ENCODE measurements around the gene NAGK.

NAGK gene

DNA sequence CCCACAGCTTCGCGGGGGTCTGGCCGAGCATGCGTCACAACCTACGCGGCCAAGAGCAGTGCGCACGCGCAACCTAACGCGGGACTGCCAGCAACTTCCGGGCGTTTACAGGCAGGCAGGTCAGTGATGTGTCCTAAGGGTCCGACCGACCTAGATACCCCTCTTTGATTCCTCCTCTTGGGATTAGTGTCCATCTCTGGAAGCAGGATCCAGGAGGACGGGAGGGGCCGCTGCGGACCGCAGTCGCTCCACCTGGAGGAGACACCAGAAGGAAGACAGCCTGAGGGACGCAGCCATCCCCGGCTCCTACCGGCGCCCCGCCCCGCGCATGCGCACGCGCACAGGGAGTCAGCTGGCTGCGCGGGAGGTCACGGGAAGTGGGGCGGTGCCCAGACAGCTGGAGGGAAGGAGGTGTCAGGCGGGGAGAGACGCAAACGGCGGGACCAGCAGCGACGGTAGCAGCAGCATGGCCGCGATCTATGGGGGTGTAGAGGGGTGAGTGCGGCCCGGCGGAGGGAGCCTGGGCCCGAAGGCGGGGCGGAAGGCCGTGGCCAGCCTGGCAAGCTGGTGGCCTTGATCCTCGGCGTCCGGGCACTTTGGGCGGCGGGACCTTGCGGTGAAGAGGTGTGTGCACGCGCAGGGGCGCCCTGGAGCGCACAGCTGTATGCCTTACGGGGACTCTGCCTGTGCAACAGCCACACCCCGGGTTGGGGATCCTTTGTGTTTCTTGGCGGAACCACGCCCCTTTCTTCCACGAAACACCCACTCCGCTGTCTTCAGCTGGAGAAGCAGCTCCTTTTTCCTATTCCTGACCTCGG, at the start of gene NAGK (continued):
- peak; percentile 71 for TF ChIP-seq ZNF629 (tag by site-specific recombination; IDR thresholded peaks at IDR 0.05)
- TF ChIP-seq, protein P1, sequence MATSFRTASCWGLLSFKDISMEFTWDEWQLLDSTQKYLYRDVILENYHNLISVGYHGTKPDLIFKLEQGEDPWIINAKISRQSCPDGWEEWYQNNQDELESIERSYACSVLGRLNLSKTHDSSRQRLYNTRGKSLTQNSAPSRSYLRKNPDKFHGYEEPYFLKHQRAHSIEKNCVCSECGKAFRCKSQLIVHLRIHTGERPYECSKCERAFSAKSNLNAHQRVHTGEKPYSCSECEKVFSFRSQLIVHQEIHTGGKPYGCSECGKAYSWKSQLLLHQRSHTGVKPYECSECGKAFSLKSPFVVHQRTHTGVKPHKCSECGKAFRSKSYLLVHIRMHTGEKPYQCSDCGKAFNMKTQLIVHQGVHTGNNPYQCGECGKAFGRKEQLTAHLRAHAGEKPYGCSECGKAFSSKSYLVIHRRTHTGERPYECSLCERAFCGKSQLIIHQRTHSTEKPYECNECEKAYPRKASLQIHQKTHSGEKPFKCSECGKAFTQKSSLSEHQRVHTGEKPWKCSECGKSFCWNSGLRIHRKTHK (tag by site-specific recombination; IDR thresholded peaks at IDR 0.05) = no peak
- TF ChIP-seq GLIS2 (tag by site-specific recombination; IDR thresholded peaks at IDR 0.05) = peak; percentile 98
- TF ChIP-seq ZSCAN23 (tag by site-specific recombination; IDR thresholded peaks at IDR 0.05) = peak; percentile 59; the same call in 1 of the 2 replicates
- TF ChIP-seq ZNF391 (tag by site-specific recombination; IDR thresholded peaks at IDR 0.05; ENCODE audit: borderline replicate concordance, low read depth) = peak; percentile 91; the same call in 1 of the 2 replicates
- TF ChIP-seq, protein P2, sequence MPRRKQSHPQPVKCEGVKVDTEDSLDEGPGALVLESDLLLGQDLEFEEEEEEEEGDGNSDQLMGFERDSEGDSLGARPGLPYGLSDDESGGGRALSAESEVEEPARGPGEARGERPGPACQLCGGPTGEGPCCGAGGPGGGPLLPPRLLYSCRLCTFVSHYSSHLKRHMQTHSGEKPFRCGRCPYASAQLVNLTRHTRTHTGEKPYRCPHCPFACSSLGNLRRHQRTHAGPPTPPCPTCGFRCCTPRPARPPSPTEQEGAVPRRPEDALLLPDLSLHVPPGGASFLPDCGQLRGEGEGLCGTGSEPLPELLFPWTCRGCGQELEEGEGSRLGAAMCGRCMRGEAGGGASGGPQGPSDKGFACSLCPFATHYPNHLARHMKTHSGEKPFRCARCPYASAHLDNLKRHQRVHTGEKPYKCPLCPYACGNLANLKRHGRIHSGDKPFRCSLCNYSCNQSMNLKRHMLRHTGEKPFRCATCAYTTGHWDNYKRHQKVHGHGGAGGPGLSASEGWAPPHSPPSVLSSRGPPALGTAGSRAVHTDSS (tag by site-specific recombination; IDR thresholded peaks at IDR 0.05) = no peak
- peak; percentile 72; the same call in 1 of the 2 replicates for TF ChIP-seq ZNF600 (tag by site-specific recombination; IDR thresholded peaks at IDR 0.05)
- no peak for TF ChIP-seq ZNF791 (tag by site-specific recombination; IDR thresholded peaks at IDR 0.05)
- peak; percentile 97 for TF ChIP-seq ZNF501 (tag by site-specific recombination; IDR thresholded peaks at IDR 0.05)
- TF ChIP-seq, protein P3, sequence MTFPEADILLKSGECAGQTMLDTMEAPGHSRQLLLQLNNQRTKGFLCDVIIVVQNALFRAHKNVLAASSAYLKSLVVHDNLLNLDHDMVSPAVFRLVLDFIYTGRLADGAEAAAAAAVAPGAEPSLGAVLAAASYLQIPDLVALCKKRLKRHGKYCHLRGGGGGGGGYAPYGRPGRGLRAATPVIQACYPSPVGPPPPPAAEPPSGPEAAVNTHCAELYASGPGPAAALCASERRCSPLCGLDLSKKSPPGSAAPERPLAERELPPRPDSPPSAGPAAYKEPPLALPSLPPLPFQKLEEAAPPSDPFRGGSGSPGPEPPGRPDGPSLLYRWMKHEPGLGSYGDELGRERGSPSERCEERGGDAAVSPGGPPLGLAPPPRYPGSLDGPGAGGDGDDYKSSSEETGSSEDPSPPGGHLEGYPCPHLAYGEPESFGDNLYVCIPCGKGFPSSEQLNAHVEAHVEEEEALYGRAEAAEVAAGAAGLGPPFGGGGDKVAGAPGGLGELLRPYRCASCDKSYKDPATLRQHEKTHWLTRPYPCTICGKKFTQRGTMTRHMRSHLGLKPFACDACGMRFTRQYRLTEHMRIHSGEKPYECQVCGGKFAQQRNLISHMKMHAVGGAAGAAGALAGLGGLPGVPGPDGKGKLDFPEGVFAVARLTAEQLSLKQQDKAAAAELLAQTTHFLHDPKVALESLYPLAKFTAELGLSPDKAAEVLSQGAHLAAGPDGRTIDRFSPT (tag by site-specific recombination; IDR thresholded peaks at IDR 0.05) = peak; percentile 65; the same call in 1 of the 2 replicates
- no peak for TF ChIP-seq ZNF560 (tag by site-specific recombination; IDR thresholded peaks at IDR 0.05; ENCODE audit: borderline replicate concordance)
- peak; percentile 91 for TF ChIP-seq ZBTB17 (tag by site-specific recombination; IDR thresholded peaks at IDR 0.05)
- TF ChIP-seq ZNF354C (tag by site-specific recombination; IDR thresholded peaks at IDR 0.05; ENCODE audit: borderline replicate concordance, low read depth) = no peak
- peak; percentile 88 for TF ChIP-seq SP7 (tag by site-specific recombination; IDR thresholded peaks at IDR 0.05)
- TF ChIP-seq BCL11B (tag by site-specific recombination; IDR thresholded peaks at IDR 0.05; ENCODE audit: low read depth) = no peak
- peak; percentile 47; the same call in 1 of the 2 replicates for TF ChIP-seq GLI4 (tag by site-specific recombination; IDR thresholded peaks at IDR 0.05)
- no peak for TF ChIP-seq ZNF223 (tag by site-specific recombination; IDR thresholded peaks at IDR 0.05)
- peak; percentile 93 for TF ChIP-seq SP3 (tag by site-specific recombination; IDR thresholded peaks at IDR 0.05)
- TF ChIP-seq, protein P4, sequence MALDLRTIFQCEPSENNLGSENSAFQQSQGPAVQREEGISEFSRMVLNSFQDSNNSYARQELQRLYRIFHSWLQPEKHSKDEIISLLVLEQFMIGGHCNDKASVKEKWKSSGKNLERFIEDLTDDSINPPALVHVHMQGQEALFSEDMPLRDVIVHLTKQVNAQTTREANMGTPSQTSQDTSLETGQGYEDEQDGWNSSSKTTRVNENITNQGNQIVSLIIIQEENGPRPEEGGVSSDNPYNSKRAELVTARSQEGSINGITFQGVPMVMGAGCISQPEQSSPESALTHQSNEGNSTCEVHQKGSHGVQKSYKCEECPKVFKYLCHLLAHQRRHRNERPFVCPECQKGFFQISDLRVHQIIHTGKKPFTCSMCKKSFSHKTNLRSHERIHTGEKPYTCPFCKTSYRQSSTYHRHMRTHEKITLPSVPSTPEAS (tag by site-specific recombination; IDR thresholded peaks at IDR 0.05) = peak; percentile 54
- no peak for TF ChIP-seq ZNF830 (tag by site-specific recombination; IDR thresholded peaks at IDR 0.05; ENCODE audit: low read depth)
- TF ChIP-seq YY2 (tag by site-specific recombination; IDR thresholded peaks at IDR 0.05) = peak; percentile 81
- no peak for TF ChIP-seq ZNF544 (tag by site-specific recombination; IDR thresholded peaks at IDR 0.05)
- no peak for TF ChIP-seq TCF7L2 (IDR thresholded peaks at IDR 0.05; ENCODE audit: borderline replicate concordance, low read depth, low read length)
- no peak for TF ChIP-seq ZNF837 (tag by site-specific recombination; IDR thresholded peaks at IDR 0.05)
- peak; percentile 82 for TF ChIP-seq ZNF423 (tag by site-specific recombination; IDR thresholded peaks at IDR 0.05)
- peak; percentile 98 for TF ChIP-seq GLIS1 (tag by site-specific recombination; IDR thresholded peaks at IDR 0.05)
- TF ChIP-seq ZNF777 (tag by site-specific recombination; IDR thresholded peaks at IDR 0.05; ENCODE audit: borderline replicate concordance) = peak; percentile 64; the same call in 1 of the 2 replicates
- TF ChIP-seq ZNF140 (tag by site-specific recombination; IDR thresholded peaks at IDR 0.05) = no peak
- TF ChIP-seq, protein P5, sequence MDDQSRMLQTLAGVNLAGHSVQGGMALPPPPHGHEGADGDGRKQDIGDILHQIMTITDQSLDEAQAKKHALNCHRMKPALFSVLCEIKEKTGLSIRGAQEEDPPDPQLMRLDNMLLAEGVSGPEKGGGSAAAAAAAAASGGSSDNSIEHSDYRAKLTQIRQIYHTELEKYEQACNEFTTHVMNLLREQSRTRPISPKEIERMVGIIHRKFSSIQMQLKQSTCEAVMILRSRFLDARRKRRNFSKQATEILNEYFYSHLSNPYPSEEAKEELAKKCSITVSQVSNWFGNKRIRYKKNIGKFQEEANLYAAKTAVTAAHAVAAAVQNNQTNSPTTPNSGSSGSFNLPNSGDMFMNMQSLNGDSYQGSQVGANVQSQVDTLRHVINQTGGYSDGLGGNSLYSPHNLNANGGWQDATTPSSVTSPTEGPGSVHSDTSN (CRISPR knock-in tag; IDR thresholded peaks at IDR 0.05) = 0 out of 2 replicates have a peak, but pooled peaks have one; percentile 70
- peak; percentile 61 for TF ChIP-seq ZFHX2 (tag by site-specific recombination; conservative IDR thresholded peaks at IDR 0.05)
- 0 out of 2 replicates have a peak, but pooled peaks have one; percentile 22 for TF ChIP-seq ZNF585B (tag by site-specific recombination; IDR thresholded peaks at IDR 0.05)
- peak; percentile 96 for TF ChIP-seq KLF10 (tag by site-specific recombination; IDR thresholded peaks at IDR 0.05)
- no peak for TF ChIP-seq ZNF660 (tag by site-specific recombination; IDR thresholded peaks at IDR 0.05)
- peak; percentile 99 for TF ChIP-seq KLF1 (tag by site-specific recombination; IDR thresholded peaks at IDR 0.05)
